HG03066 (cell line): Measurements from ENCODE around the gene RASA3.
A peak's percentile ranks its signal among the peaks of the same experiment; 100 is the strongest.

ENCODE experiments used
- ATAC-seq: cut with Tn5 transposase; IDR thresholded peaks from one replicate; pipeline ENCODE4 v1.9.1; 2021; ENCODE audit warnings: low read depth; ENCODE audit not compliant: unreplicated experiment

Gene RASA3

GRCh38 chr13:113965383-113965874 lies 167.0 kb downstream of the RASA3 start:
- no peak for ATAC-seq

- no peak for ATAC-seq
Measured at GRCh38 chr13:113964251-113964995, 168.0 kb downstream of the RASA3 start.

- no peak for ATAC-seq
Measured at GRCh38 chr13:113963376-113963775, 169.0 kb downstream of the RASA3 start.

- ATAC-seq = no peak
Measured at GRCh38 chr13:113962975-113963374, 169.4 kb downstream of the RASA3 start.

GRCh38 chr13:113962386-113962785 lies 170.0 kb downstream of the RASA3 start:
- no peak for ATAC-seq

- no peak for ATAC-seq
Measured at GRCh38 chr13:113960276-113960948, 172.0 kb downstream of the RASA3 start.

- no peak for ATAC-seq
Measured at GRCh38 chr13:113959198-113959597, 173.2 kb downstream of the RASA3 start.

- ATAC-seq = no peak
Measured at GRCh38 chr13:113958373-113958772, 174.1 kb downstream of the RASA3 start.

GRCh38 chr13:113956571-113956970 lies 175.9 kb downstream of the RASA3 start:
- ATAC-seq = no peak

- no peak for ATAC-seq
Measured at GRCh38 chr13:113955691-113956090, 176.7 kb downstream of the RASA3 start.

- ATAC-seq = no peak
Measured at GRCh38 chr13:113955235-113955634, 177.2 kb downstream of the RASA3 start.

GRCh38 chr13:113954046-113954835 lies 178.2 kb downstream of the RASA3 start:
- ATAC-seq = no peak

GRCh38 chr13:113953561-113953960 lies 178.9 kb downstream of the RASA3 start:
- no peak for ATAC-seq

GRCh38 chr13:113952983-113953520 lies 179.4 kb downstream of the RASA3 start:
- ATAC-seq = no peak

- no peak for ATAC-seq
Measured at GRCh38 chr13:113952151-113952982, 180.1 kb downstream of the RASA3 start.

GRCh38 chr13:113951246-113951999 lies 181.0 kb downstream of the RASA3 start:
- peak; percentile 79 for ATAC-seq

- no peak for ATAC-seq
Measured at GRCh38 chr13:113950451-113951245, 181.8 kb downstream of the RASA3 start.

- no peak for ATAC-seq
Measured at GRCh38 chr13:113949546-113949945, 182.9 kb downstream of the RASA3 start.
